GM12878 (cell line): ENCODE results near the gene HSPB7. TPM values are rescaled to one million over a fixed set of nuclear protein-coding genes. Genes with fewer than 3 reads are reported as not detected.

Experiments used
- ATAC-seq: fragments of 200-7000 bp; cut with Tn5 transposase; 3 replicates; pipeline ENCODE4 v1.9.1; 2020; ENCODE audit warnings: mild to moderate bottlenecking, moderate library complexity
- BruUV-seq: library from RNA; stranded (reverse); fragments of 400-500 nt; replicated peaks from 2 replicates; lab custom pipeline; 2021; lab: Mats Ljungman, UMichigan
- CTCF ChIA-PET: fragments of 300-600 bp; sonication (Branson Sonifier 250); formaldehyde crosslinking; extraction: SDS; loops from one replicate; lab custom pipeline; 2021; ENCODE audit warnings: inconsistent platforms; lab: Yijun Ruan, JAX
- POLR2A ChIA-PET: fragments of 350-600 bp; formaldehyde crosslinking; extraction: SDS; loops from one replicate; lab custom pipeline; 2021; ENCODE audit warnings: inconsistent platforms; lab: Charles Lee
- RAD21 ChIA-PET: fragments of 300-600 bp; sonication (Branson Sonifier 250); formaldehyde crosslinking; loops from one replicate; lab custom pipeline; 2023; ENCODE audit warnings: antibody characterized with exemption; ENCODE audit not compliant: unreplicated experiment; lab: Charles Lee
- SMC1A ChIA-PET: fragments of 300-600 bp; sonication (Branson Sonifier 250); formaldehyde crosslinking; loops from one replicate; lab custom pipeline; 2023; ENCODE audit not compliant: unreplicated experiment, uncharacterized antibody; lab: Charles Lee
- DNase-seq: peaks from one replicate; pipeline ENCODE4 v3.0.0-alpha.2; 2011; ENCODE audit warnings: low read depth, low spot score
- FAIRE-seq: peaks from 3 replicates; lab custom pipeline; 2011; peaks lifted over from hg19 to GRCh38; lab: Jason Lieb, UNC
- H2AFZ ChIP-seq: 2 replicates; pipeline ENCODE4 v1.6.0; 2011; ENCODE audit warnings: low read depth, low read length, control low read depth; ENCODE audit not compliant: control insufficient read depth
- H3K27ac ChIP-seq: 2 replicates; pipeline ENCODE4 v1.5.1; 2011; ENCODE audit warnings: control low read depth; ENCODE audit not compliant: control insufficient read depth, insufficient read depth
- H3K27me3 ChIP-seq, 2 experiments: replicated peaks in 1 of 2; 2 replicates each; pipeline versions ENCODE4 v1.6.0 to v1.6.1; 2011; ENCODE audit warnings: low read length in 1 of 2; ENCODE audit not compliant: control insufficient read depth in 2 of 2, insufficient read depth in 2 of 2
- H3K36me3 ChIP-seq, 2 experiments: 2 replicates each; pipeline ENCODE4 v1.5.1; 2011; ENCODE audit warnings: low read length in 1 of 2; ENCODE audit not compliant: control insufficient read depth in 2 of 2, insufficient read depth in 2 of 2
- H3K4me1 ChIP-seq: 2 replicates; pipeline ENCODE4 v1.6.1; 2011; ENCODE audit warnings: mild to moderate bottlenecking, low read length, moderate library complexity, mixed read lengths; ENCODE audit not compliant: control insufficient read depth, insufficient read depth
- H3K4me2 ChIP-seq: 2 replicates; pipeline ENCODE4 v1.6.0; 2011; ENCODE audit warnings: control low read depth; ENCODE audit not compliant: control insufficient read depth, insufficient read depth
- H3K4me3 ChIP-seq: fragments of 200-600 bp; sonication (generic); 2 replicates; pipeline ENCODE4 v1.5.1; 2016
- H3K79me2 ChIP-seq: 2 replicates; pipeline ENCODE4 v1.6.0; 2011; ENCODE audit warnings: low read length; ENCODE audit not compliant: control insufficient read depth, insufficient read depth
- H3K9ac ChIP-seq: 2 replicates; pipeline ENCODE4 v1.8.0; 2011; ENCODE audit warnings: low read length, control low read depth, mixed read lengths; ENCODE audit not compliant: control insufficient read depth, insufficient read depth
- H3K9me3 ChIP-seq: replicated peaks from 3 replicates; pipeline ENCODE4 v1.5.1; 2011; ENCODE audit warnings: mild to moderate bottlenecking, low read length; ENCODE audit not compliant: control insufficient read depth, insufficient read depth
- H4K20me1 ChIP-seq: 2 replicates; pipeline ENCODE4 v1.6.0; 2011; ENCODE audit not compliant: control insufficient read depth, insufficient read depth
- BCL3 ChIP-seq: IDR thresholded peaks from 2 replicates; pipeline ENCODE4 v1.6.1; 2011; ENCODE audit warnings: borderline replicate concordance, low read depth, mild to moderate bottlenecking, moderate library complexity, low read length; ENCODE audit not compliant: insufficient read depth, poor library complexity, severe bottlenecking
- ETV6 ChIP-seq, 2 experiments: fragments of 450-650 bp in 1 of 2; IDR thresholded peaks in 1 of 2; conservative IDR thresholded peaks in 1 of 2; 2 replicates each; pipeline ENCODE4 v1.6.1; 2014; ENCODE audit warnings: antibody characterized with exemption in 1 of 2, borderline replicate concordance in 1 of 2, low read depth in 1 of 2, mild to moderate bottlenecking in 1 of 2, moderate library complexity in 1 of 2
- GABPA ChIP-seq: IDR thresholded peaks from 2 replicates; pipeline ENCODE4 v1.6.1; 2014; ENCODE audit warnings: antibody characterized with exemption, low read depth, mild to moderate bottlenecking, inconsistent platforms
- IKZF2 ChIP-seq, 2 experiments: fragments of 450-650 bp; IDR thresholded peaks; 2 replicates each; pipeline ENCODE4 v1.6.1; 2017; ENCODE audit warnings: mild to moderate bottlenecking in 2 of 2, moderate library complexity in 2 of 2
- IRF3 ChIP-seq: fragments of 450-650 bp; IDR thresholded peaks from 2 replicates; pipeline ENCODE4 v1.6.1; 2014; ENCODE audit warnings: mild to moderate bottlenecking
- KAT2A ChIP-seq: conservative IDR thresholded peaks from 2 replicates; pipeline ENCODE4 v1.6.1; 2011; ENCODE audit warnings: low read depth, low read length; ENCODE audit not compliant: control insufficient read depth
- MAX ChIP-seq: IDR thresholded peaks from 2 replicates; pipeline ENCODE4 v1.6.1; 2012; ENCODE audit warnings: low read depth, low read length, improper control_type of control experiment
- NR2F1 ChIP-seq: fragments of 450-650 bp; conservative IDR thresholded peaks from 2 replicates; pipeline ENCODE4 v1.6.1; 2017; ENCODE audit warnings: mild to moderate bottlenecking
- PRDM15 ChIP-seq: fragments of 450-650 bp; formaldehyde crosslinking; IDR thresholded peaks from 2 replicates; pipeline ENCODE4 v1.4.0; 2020; ENCODE audit warnings: mild to moderate bottlenecking, moderate library complexity
- SMAD5 ChIP-seq: IDR thresholded peaks from 2 replicates; pipeline ENCODE4 v1.6.1; 2016; ENCODE audit warnings: antibody characterized with exemption, low read depth
- SMC3 ChIP-seq: IDR thresholded peaks from 2 replicates; pipeline ENCODE4 v1.6.1; 2011; ENCODE audit warnings: low read length, improper control_type of control experiment, borderline replicate concordance
- SPI1 ChIP-seq: IDR thresholded peaks from 2 replicates; pipeline ENCODE4 v1.6.1; 2011; ENCODE audit warnings: low read depth, mild to moderate bottlenecking, low read length, moderate library complexity, borderline replicate concordance; ENCODE audit not compliant: insufficient read depth
- SREBF2 ChIP-seq: IDR thresholded peaks from 2 replicates; pipeline ENCODE4 v1.6.1; 2012; ENCODE audit warnings: mild to moderate bottlenecking, low read length
- SUZ12 ChIP-seq: fragments of 200-600 bp; sonication (generic); IDR thresholded peaks from one replicate; pipeline ENCODE4 v1.6.1; 2018; ENCODE audit warnings: antibody characterized with exemption, mild to moderate bottlenecking; ENCODE audit not compliant: unreplicated experiment
- TCF7 ChIP-seq: IDR thresholded peaks from 2 replicates; pipeline ENCODE4 v1.6.1; 2014; ENCODE audit warnings: antibody characterized with exemption, borderline replicate concordance
- ZNF217 ChIP-seq: fragments of 450-650 bp; IDR thresholded peaks from 2 replicates; pipeline ENCODE4 v1.6.1; 2017; ENCODE audit warnings: antibody characterized with exemption, mild to moderate bottlenecking
- WGBS: methylation state at CpG from one replicate; pipeline ENCODE4 v1.1.6; 2016; ENCODE audit warnings: low lambda C conversion rate; ENCODE audit not compliant: insufficient replicate concordance, insufficient coverage; ENCODE audit errors: missing lambda C conversion rate; 5-methylcytosine and 5-hydroxymethylcytosine counted together
- in situ Hi-C: fragments of 300-500 bp; cut with MboI; formaldehyde crosslinking; loops from 9 replicates; pipeline ENCODE4 v1.14.3; 2018; ENCODE audit warnings: mixed read lengths
- intact Hi-C: fragments of 100-400 bp; cut with micrococcal nuclease; formaldehyde crosslinking; loops from one replicate; pipeline ENCODE4 v1.14.2; 2022; ENCODE audit not compliant: unreplicated experiment
- polyA plus RNA-seq, 11 experiments: library from polyadenylated mRNA; depleted of rRNA in 4 of 11; unstranded in 6 of 11; stranded (reverse) in 5 of 11; fragments of >200 nt; fragmentation: Nextera tagmentation in 4 of 11; fragmentation: Illumina TruSeq in 1 of 11; extraction: Ambion mirVana in 4 of 11; extraction: Trizol in 1 of 11; gene quantifications; 1 replicate in 1 of 11; 2 replicates in 10 of 11; pipeline versions ENCODE4 v1.2.1 to v1.2.3, GENCODE V29; 2011 to 2016; ENCODE audit warnings: inconsistent platforms in 2 of 11, missing spikeins in 2 of 11, low read depth in 1 of 11
- total RNA-seq, 4 experiments: library from RNA; depleted of rRNA in 3 of 4; stranded (reverse); fragments of >200 nt in 3 of 4; fragmentation: Illumina TruSeq in 1 of 4; extraction: Trizol in 1 of 4; gene quantifications; 2 replicates each; pipeline versions ENCODE4 v1.2.1 to v1.2.3, GENCODE V29; 2013 to 2021

The HSPB7 gene
- total and polyA plus RNA-seq, 10 of the 15 experiments (the other 5 are each of a cell fraction or from before 2014, with no cell fraction given) = 0.34 TPM; not detected in 9

- no peak for TF ChIP-seq ETV6 (conservative IDR thresholded peaks at IDR 0.05 in 1 of 2, IDR thresholded peaks at IDR 0.05 in 1 of 2; ENCODE audit: borderline replicate concordance in 1 of 2, low read depth in 1 of 2)
- no peak for TF ChIP-seq SUZ12
- no peak for TF ChIP-seq ZNF217
- no peak for TF ChIP-seq IKZF2 (IDR thresholded peaks at IDR 0.05)
- TF ChIP-seq BCL3 = no peak
- no peak for TF ChIP-seq NR2F1
- TF ChIP-seq TCF7 = no peak
- no peak for TF ChIP-seq IRF3
- no peak for TF ChIP-seq PRDM15 (CRISPR knock-in tag)
- no peak for TF ChIP-seq SPI1
- no peak for TF ChIP-seq SMAD5
- TF ChIP-seq SREBF2 = no peak
- TF ChIP-seq MAX = no peak
- TF ChIP-seq GABPA = no peak
- no peak for TF ChIP-seq KAT2A
- TF ChIP-seq SMC3 = no peak
- ChIA-PET CTCF (interaction anchor here (0.7 to 1.3 kb wide), 2 partner anchors 19 to 21 kb away, joined by 3 to 4 read pairs; no protein-coding TSS in a partner anchor), RAD21 (no interaction called here), SMC1A (interaction anchor here (1.3 kb wide), 1 partner anchor 18 kb away, joined by 3 read pairs; no protein-coding TSS in a partner anchor), POLR2A (no interaction called here)
- Histone ChIP-seq H3K27ac (no peak overlapping the region), H3K9me3 (no peaks in the 10 kb centered on the region), H3K36me3 (no peaks in the 10 kb centered on the region), H3K9ac (no peak overlapping the region), H3K4me2 (no peak overlapping the region), H4K20me1 (no peaks in the 10 kb centered on the region), H2AFZ (no peak overlapping the region), H3K27me3 (no peaks in the 10 kb centered on the region), H3K79me2 (no peaks in the 10 kb centered on the region), H3K4me1 (no peaks in the 10 kb centered on the region), H3K4me3 (no peak overlapping the region)
- BruUV-seq = no TSS peak
- no peak for DNase-seq
- intact Hi-C loops = no loop called here
- no peak for FAIRE-seq
- ATAC-seq = no peak
- in situ Hi-C loops = no loop called here
- 7% methylated on average over 19 of the region's 19 CpGs for WGBS
Observed at GRCh38 chr1:16028237-16029002, 10.6 kb upstream of the HSPB7 start.
